Ramos (cell line): ENCODE measurements around the gene CFLAR.
"Not testable (repeated sequence)": the region's sequence is repeated elsewhere in the genome, so short reads cannot be mapped to it uniquely, and the experiment has no call there.

Source experiments
- in situ Hi-C: fragments of 300-500 bp; cut with MboI; formaldehyde crosslinking; loops from one replicate; pipeline ENCODE4 v1.14.3; 2022; ENCODE audit warnings: low sequenced_read_pairs; ENCODE audit not compliant: unreplicated experiment

CFLAR gene

GRCh38 chr2:201144101-201145051 lies 28.4 kb downstream of the CFLAR start:
- in situ Hi-C loops: no loop called here

GRCh38 chr2:201148434-201148990 lies 32.5 kb downstream of the CFLAR start:
- in situ Hi-C loops: no loop called here

GRCh38 chr2:201149064-201149820 lies 33.3 kb downstream of the CFLAR start:
- in situ Hi-C loops: no loop called here

GRCh38 chr2:201149821-201150165 lies 33.8 kb downstream of the CFLAR start:
- in situ Hi-C loops: not testable (repeated sequence)

- in situ Hi-C loops: no loop called here
Observed at GRCh38 chr2:201150454-201151020, 34.6 kb downstream of the CFLAR start.

- in situ Hi-C loops: no loop called here
Observed at GRCh38 chr2:201151127-201151981, 35.4 kb downstream of the CFLAR start.

GRCh38 chr2:201152517-201152916 lies 36.6 kb downstream of the CFLAR start:
- in situ Hi-C loops: no loop called here

GRCh38 chr2:201152999-201153815 lies 37.2 kb downstream of the CFLAR start:
- in situ Hi-C loops: no loop called here

GRCh38 chr2:201154615-201155399 lies 38.8 kb downstream of the CFLAR start:
- in situ Hi-C loops: no loop called here

- in situ Hi-C loops: no loop called here
Observed at GRCh38 chr2:201156036-201156435, 40.1 kb downstream of the CFLAR start.

GRCh38 chr2:201156640-201157039 lies 40.7 kb downstream of the CFLAR start:
- in situ Hi-C loops: no loop called here

GRCh38 chr2:201157694-201158093 lies 41.7 kb downstream of the CFLAR start:
- in situ Hi-C loops: no loop called here

- in situ Hi-C loops: no loop called here
Observed at GRCh38 chr2:201158111-201158929, 42.4 kb downstream of the CFLAR start.

GRCh38 chr2:201164166-201164565 lies 48.2 kb downstream of the CFLAR start:
- in situ Hi-C loops: no loop called here

- in situ Hi-C loops: no loop called here
Observed at GRCh38 chr2:201167546-201167945, 51.6 kb downstream of the CFLAR start.

- in situ Hi-C loops: not testable (repeated sequence)
Observed at GRCh38 chr2:201168496-201168895, 52.5 kb downstream of the CFLAR start.

- in situ Hi-C loops: no loop called here
Observed at GRCh38 chr2:201171259-201171814, 55.4 kb downstream of the CFLAR start.
